Measurements from ENCODE around the gene ONECUT3. TPM values are rescaled to one million over a fixed set of nuclear protein-coding genes. Genes with fewer than 3 reads are reported as not detected.
"Not testable (repeated sequence)": the region's sequence is repeated elsewhere in the genome, so short reads cannot be mapped to it uniquely, and the experiment has no call there.

The ONECUT3 gene
- total RNA-seq, result not detected

- peaks cover 5 to 9% of the 10 kb centered on the region in 2 donors for H3K4me1 Mint-ChIP-seq (ENCODE audit: low read depth in 2 of 2)
- no peak within 1 kb of the TSS for H3K4me3 Mint-ChIP-seq
- H3K27me3 Mint-ChIP-seq, result peaks cover 16 to 23% of the 10 kb centered on the region in 2 donors
- H3K27ac Mint-ChIP-seq, result no peak within 1 kb of the TSS
- H3K9me3 Mint-ChIP-seq, result no peaks in the 10 kb centered on the region
- H3K36me3 Mint-ChIP-seq, result no peaks in the 10 kb centered on the region
- no peak for DNase-seq (ENCODE audit: low spot score)
- no peak for ATAC-seq
These were observed at the start of gene ONECUT3 for GRCh38 chr19:1752757-1753728. Gene ONECUT3, plus strand, starts transcription at chr19:1753506. Its CDS starts 157 bp downstream, at chr19:1753663.

- no peak for DNase-seq (ENCODE audit: low spot score)
- Mint-ChIP-seq H3K4me1 (ENCODE audit: low read depth in 2 of 2) (peaks cover 5 to 7% of the 10 kb centered on the region in 2 donors), H3K9me3 (peaks cover 4% of the 10 kb centered on the region), H3K27ac (no peak overlapping the region), H3K36me3 (peaks cover 7% of the 10 kb centered on the region), H3K4me3 (no peak overlapping the region), H3K27me3 (peaks cover 17 to 42% of the 10 kb centered on the region in 2 donors)
- ATAC-seq, result no peak
These were observed 49.0 kb upstream of the ONECUT3 start for GRCh38 chr19:1704339-1704738.

- H3K4me1 Mint-ChIP-seq (ENCODE audit: low read depth in 2 of 2), result peaks cover 5 to 7% of the 10 kb centered on the region in 2 donors
- no peak overlapping the region for H3K4me3 Mint-ChIP-seq
- peaks cover 4% of the 10 kb centered on the region for H3K9me3 Mint-ChIP-seq
- no peak for DNase-seq (ENCODE audit: low spot score)
- no peak for ATAC-seq
- no peak overlapping the region for H3K27ac Mint-ChIP-seq
- H3K27me3 Mint-ChIP-seq, result peaks cover 19 to 41% of the 10 kb centered on the region in 2 donors
- peaks cover 7% of the 10 kb centered on the region for H3K36me3 Mint-ChIP-seq
These were observed 47.9 kb upstream of the ONECUT3 start for GRCh38 chr19:1705367-1705766.

GRCh38 chr19:1706646-1707045 is 46.7 kb upstream of the ONECUT3 start:
- H3K27me3 Mint-ChIP-seq, result peaks cover 14 to 30% of the 10 kb centered on the region in 2 donors
- H3K36me3 Mint-ChIP-seq; H3K4me1 Mint-ChIP-seq (ENCODE audit: low read depth in 2 of 2); ATAC-seq; H3K9me3 Mint-ChIP-seq; DNase-seq (ENCODE audit: low spot score); H3K27ac Mint-ChIP-seq; H3K4me3 Mint-ChIP-seq: not testable (repeated sequence)

- H3K9me3 Mint-ChIP-seq, result peaks cover 4% of the 10 kb centered on the region
- DNase-seq (ENCODE audit: low spot score) (no peak), ATAC-seq (no peak)
- no peak overlapping the region for H3K27ac Mint-ChIP-seq
- H3K27me3 Mint-ChIP-seq, result peaks cover 12 to 27% of the 10 kb centered on the region in 2 donors
- no peaks in the 10 kb centered on the region for H3K4me1 Mint-ChIP-seq (ENCODE audit: low read depth in 2 of 2)
- H3K36me3 Mint-ChIP-seq, result peaks cover 7% of the 10 kb centered on the region
- no peak overlapping the region for H3K4me3 Mint-ChIP-seq
These were observed 46.1 kb upstream of the ONECUT3 start for GRCh38 chr19:1707240-1707639.

- H3K36me3 Mint-ChIP-seq, result peaks cover 11% of the 10 kb centered on the region
- H3K4me1 Mint-ChIP-seq (ENCODE audit: low read depth in 2 of 2), result peaks cover 3 to 6% of the 10 kb centered on the region in 2 donors
- no peak for DNase-seq (ENCODE audit: low spot score)
- no peak for ATAC-seq
- peaks cover 18 to 20% of the 10 kb centered on the region in 2 donors for H3K27me3 Mint-ChIP-seq
- H3K9me3 Mint-ChIP-seq, result peaks cover 8% of the 10 kb centered on the region
- H3K27ac Mint-ChIP-seq, result no peak overlapping the region
- H3K4me3 Mint-ChIP-seq, result no peak overlapping the region
These were observed 40.1 kb upstream of the ONECUT3 start for GRCh38 chr19:1713170-1713569.

- Mint-ChIP-seq H3K27me3 (peaks cover 23 to 29% of the 10 kb centered on the region in 2 donors), H3K36me3 (peaks cover 11% of the 10 kb centered on the region), H3K4me3 (no peak overlapping the region), H3K9me3 (peaks cover 8% of the 10 kb centered on the region), H3K4me1 (ENCODE audit: low read depth in 2 of 2) (peaks cover 3 to 6% of the 10 kb centered on the region in 2 donors), H3K27ac (no peak overlapping the region)
- no peak for DNase-seq (ENCODE audit: low spot score)
- ATAC-seq, result no peak
These were observed 37.8 kb upstream of the ONECUT3 start for GRCh38 chr19:1715540-1715939.

GRCh38 chr19:1717200-1717969 is 35.9 kb upstream of the ONECUT3 start:
- ATAC-seq (no peak), DNase-seq (ENCODE audit: low spot score) (no peak)
- Mint-ChIP-seq H3K36me3 (peaks cover 11% of the 10 kb centered on the region), H3K27me3 (peaks cover 29 to 30% of the 10 kb centered on the region in 2 donors), H3K27ac (no peak overlapping the region), H3K4me3 (no peak overlapping the region), H3K4me1 (ENCODE audit: low read depth in 2 of 2) (peaks cover 3 to 6% of the 10 kb centered on the region in 2 donors), H3K9me3 (peaks cover 8% of the 10 kb centered on the region)

GRCh38 chr19:1717970-1718264 is 35.4 kb upstream of the ONECUT3 start:
- peaks cover 3 to 6% of the 10 kb centered on the region in 2 donors for H3K4me1 Mint-ChIP-seq (ENCODE audit: low read depth in 2 of 2)
- no peak overlapping the region for H3K4me3 Mint-ChIP-seq
- no peak overlapping the region for H3K27ac Mint-ChIP-seq
- DNase-seq (ENCODE audit: low spot score) (no peak), ATAC-seq (no peak)
- H3K9me3 Mint-ChIP-seq, result peaks cover 8% of the 10 kb centered on the region
- peaks cover 11% of the 10 kb centered on the region for H3K36me3 Mint-ChIP-seq
- H3K27me3 Mint-ChIP-seq, result peaks cover 29 to 30% of the 10 kb centered on the region in 2 donors

- Mint-ChIP-seq H3K27ac (no peak overlapping the region), H3K4me3 (no peak overlapping the region), H3K36me3 (peaks cover 11% of the 10 kb centered on the region), H3K4me1 (ENCODE audit: low read depth in 2 of 2) (peaks cover 3 to 6% of the 10 kb centered on the region in 2 donors), H3K9me3 (peaks cover 8% of the 10 kb centered on the region), H3K27me3 (peaks cover 29 to 34% of the 10 kb centered on the region in 2 donors)
- ATAC-seq (no peak), DNase-seq (ENCODE audit: low spot score) (no peak)
These were observed 34.6 kb upstream of the ONECUT3 start for GRCh38 chr19:1718420-1719291.

GRCh38 chr19:1719519-1719918 is 33.8 kb upstream of the ONECUT3 start:
- ATAC-seq, result no peak
- Mint-ChIP-seq H3K4me3 (no peak overlapping the region), H3K27me3 (peaks cover 29 to 34% of the 10 kb centered on the region in 2 donors), H3K4me1 (ENCODE audit: low read depth in 2 of 2) (peaks cover 3 to 6% of the 10 kb centered on the region in 2 donors), H3K9me3 (peaks cover 8% of the 10 kb centered on the region), H3K27ac (no peak overlapping the region), H3K36me3 (peaks cover 11% of the 10 kb centered on the region)
- no peak for DNase-seq (ENCODE audit: low spot score)

- ATAC-seq (peak in 1 of 2 donors; percentile 28), DNase-seq (ENCODE audit: low spot score) (no peak)
- H3K36me3 Mint-ChIP-seq, result peaks cover 11% of the 10 kb centered on the region
- H3K9me3 Mint-ChIP-seq, result peaks cover 8% of the 10 kb centered on the region
- H3K4me3 Mint-ChIP-seq, result no peak overlapping the region
- H3K27me3 Mint-ChIP-seq, result peaks cover 29 to 34% of the 10 kb centered on the region in 2 donors
- H3K27ac Mint-ChIP-seq, result no peak overlapping the region
- peaks cover 3 to 6% of the 10 kb centered on the region in 2 donors for H3K4me1 Mint-ChIP-seq (ENCODE audit: low read depth in 2 of 2)
These were observed 33.1 kb upstream of the ONECUT3 start for GRCh38 chr19:1720237-1720636.
